GM12878 (cell line): Measurements from ENCODE around the gene DNAJB4. TPM values are rescaled to one million over a fixed set of nuclear protein-coding genes. Genes with fewer than 3 reads are reported as not detected.
A peak's percentile ranks its signal among the peaks of the same experiment; 100 is the strongest.

Experiments
- polyA plus RNA-seq, 11 experiments: library from polyadenylated mRNA; depleted of rRNA in 4 of 11; unstranded in 6 of 11; stranded (reverse) in 5 of 11; fragments of >200 nt; fragmentation: Nextera tagmentation in 4 of 11; fragmentation: Illumina TruSeq in 1 of 11; extraction: Ambion mirVana in 4 of 11; extraction: Trizol in 1 of 11; gene quantifications; 1 replicate in 1 of 11; 2 replicates in 10 of 11; pipeline versions ENCODE4 v1.2.1 to v1.2.3, GENCODE V29; 2011 to 2016; ENCODE audit warnings: inconsistent platforms in 2 of 11, missing spikeins in 2 of 11, low read depth in 1 of 11
- small RNA-seq: library from RNA; depleted of rRNA; stranded (forward); fragments of <200 nt; gene quantifications from one replicate; pipeline ENCODE3, GENCODE V24; 2014
- total RNA-seq, 4 experiments: library from RNA; depleted of rRNA in 3 of 4; stranded (reverse); fragments of >200 nt in 3 of 4; fragmentation: Illumina TruSeq in 1 of 4; extraction: Trizol in 1 of 4; gene quantifications; 2 replicates each; pipeline versions ENCODE4 v1.2.1 to v1.2.3, GENCODE V29; 2013 to 2021

Gene DNAJB4
- total and polyA plus RNA-seq, 10 of the 15 experiments (the other 5 are each of a cell fraction or from before 2014, with no cell fraction given): 3.8 to 10.5 (median 6.6) TPM

Small RNA genes within 50 kb of the gene (small RNA-seq; reads per million reads assigned to genes)
- 11.0 reads per million, percentile 95 among the genes with 10 or more reads in this experiment for gene AC103591.3

Other genes starting within 250 kb of the DNAJB4 start
- 39.2 and 48.0 TPM in 2 replicates for gene USP33, start 245.1 kb upstream of the DNAJB4 start, total RNA-seq (2014; rRNA removed)
- 49.9 TPM in 2 replicates for gene USP33, start 245.1 kb upstream of the DNAJB4 start, total RNA-seq (2014; rRNA removed; fragmentation: Illumina TruSeq; extraction: Trizol)
- 27.7 and 31.7 TPM in 2 replicates for gene USP33, start 245.1 kb upstream of the DNAJB4 start, total RNA-seq (2021)
- 43.1 and 73.3 TPM in 2 replicates for gene USP33, start 245.1 kb upstream of the DNAJB4 start, polyA plus RNA-seq (2011; rRNA removed)
- gene USP33, start 245.1 kb upstream of the DNAJB4 start, polyA plus RNA-seq (2014; fragmentation: Illumina TruSeq; extraction: Trizol): 32.8 and 35.7 TPM in 2 replicates
- gene USP33, start 245.1 kb upstream of the DNAJB4 start, polyA plus RNA-seq (2014; fragmentation: Nextera tagmentation; extraction: Ambion mirVana): 10 to 100 TPM; 13.1 to 15.4 TPM
- gene USP33, start 245.1 kb upstream of the DNAJB4 start, polyA plus RNA-seq (2014; rRNA removed): 24.0 and 28.1 TPM in 2 replicates
- gene USP33, start 245.1 kb upstream of the DNAJB4 start, polyA plus RNA-seq (2016; fragmentation: Nextera tagmentation; extraction: Ambion mirVana): 10 to 100 TPM; 28.7 to 32.8 TPM
- 4.9 and 5.4 TPM in 2 replicates for gene MIGA1, start 225.3 kb upstream of the DNAJB4 start, total RNA-seq (2014; rRNA removed)
- gene MIGA1, start 225.3 kb upstream of the DNAJB4 start, total RNA-seq (2014; rRNA removed; fragmentation: Illumina TruSeq; extraction: Trizol): 6.4 and 7.2 TPM in 2 replicates
- gene MIGA1, start 225.3 kb upstream of the DNAJB4 start, total RNA-seq (2021): 5.1 and 5.3 TPM in 2 replicates
- 4.2 and 6.8 TPM in 2 replicates for gene MIGA1, start 225.3 kb upstream of the DNAJB4 start, polyA plus RNA-seq (2011; rRNA removed)
- gene MIGA1, start 225.3 kb upstream of the DNAJB4 start, polyA plus RNA-seq (2014; fragmentation: Illumina TruSeq; extraction: Trizol): 4.3 and 5.8 TPM in 2 replicates
- 1 to 10 TPM; 1.3 to 1.7 TPM for gene MIGA1, start 225.3 kb upstream of the DNAJB4 start, polyA plus RNA-seq (2014; fragmentation: Nextera tagmentation; extraction: Ambion mirVana)
- 3.6 and 4.0 TPM in 2 replicates for gene MIGA1, start 225.3 kb upstream of the DNAJB4 start, polyA plus RNA-seq (2014; rRNA removed)
- gene MIGA1, start 225.3 kb upstream of the DNAJB4 start, polyA plus RNA-seq (2016; fragmentation: Nextera tagmentation; extraction: Ambion mirVana): 1 to 10 TPM; 4.2 to 5.0 TPM
- 7.3 and 11.1 TPM in 2 replicates for gene NEXN, start 116.3 kb upstream of the DNAJB4 start, total RNA-seq (2014; rRNA removed)
- 19.3 and 22.8 TPM in 2 replicates for gene NEXN, start 116.3 kb upstream of the DNAJB4 start, total RNA-seq (2014; rRNA removed; fragmentation: Illumina TruSeq; extraction: Trizol)
- gene NEXN, start 116.3 kb upstream of the DNAJB4 start, total RNA-seq (2021): 7.2 and 7.8 TPM in 2 replicates
- 2.5 and 4.0 TPM in 2 replicates for gene NEXN, start 116.3 kb upstream of the DNAJB4 start, polyA plus RNA-seq (2011; rRNA removed)
- gene NEXN, start 116.3 kb upstream of the DNAJB4 start, polyA plus RNA-seq (2014; fragmentation: Illumina TruSeq; extraction: Trizol): 46.6 and 65.6 TPM in 2 replicates
- 10 to 100 TPM; 35.9 to 39.9 TPM for gene NEXN, start 116.3 kb upstream of the DNAJB4 start, polyA plus RNA-seq (2014; fragmentation: Nextera tagmentation; extraction: Ambion mirVana)
- gene NEXN, start 116.3 kb upstream of the DNAJB4 start, polyA plus RNA-seq (2014; rRNA removed): 7.5 and 10.5 TPM in 2 replicates
- gene NEXN, start 116.3 kb upstream of the DNAJB4 start, polyA plus RNA-seq (2016; fragmentation: Nextera tagmentation; extraction: Ambion mirVana): 10 to 100 TPM; 13.8 to 17.1 TPM
- 186 and 207 TPM in 2 replicates for gene FUBP1, start 25.9 kb upstream of the DNAJB4 start, total RNA-seq (2014; rRNA removed)
- 244 and 247 TPM in 2 replicates for gene FUBP1, start 25.9 kb upstream of the DNAJB4 start, total RNA-seq (2014; rRNA removed; fragmentation: Illumina TruSeq; extraction: Trizol)
- 184 and 196 TPM in 2 replicates for gene FUBP1, start 25.9 kb upstream of the DNAJB4 start, total RNA-seq (2021)
- 343 and 471 TPM in 2 replicates for gene FUBP1, start 25.9 kb upstream of the DNAJB4 start, polyA plus RNA-seq (2011; rRNA removed)
- 209 and 221 TPM in 2 replicates for gene FUBP1, start 25.9 kb upstream of the DNAJB4 start, polyA plus RNA-seq (2014; fragmentation: Illumina TruSeq; extraction: Trizol)
- gene FUBP1, start 25.9 kb upstream of the DNAJB4 start, polyA plus RNA-seq (2014; fragmentation: Nextera tagmentation; extraction: Ambion mirVana): 100 to 1,000 TPM; 110 to 114 TPM
- 219 and 248 TPM in 2 replicates for gene FUBP1, start 25.9 kb upstream of the DNAJB4 start, polyA plus RNA-seq (2014; rRNA removed)
- 100 to 1,000 TPM; 136 to 142 TPM for gene FUBP1, start 25.9 kb upstream of the DNAJB4 start, polyA plus RNA-seq (2016; fragmentation: Nextera tagmentation; extraction: Ambion mirVana)
- 0.05 TPM in 1 of 2 replicates, not detected in the other for gene GIPC2, start 41.0 kb downstream of the DNAJB4 start, total RNA-seq (2014; rRNA removed)
- 0.09 TPM in 2 replicates for gene GIPC2, start 41.0 kb downstream of the DNAJB4 start, total RNA-seq (2014; rRNA removed; fragmentation: Illumina TruSeq; extraction: Trizol)
- gene GIPC2, start 41.0 kb downstream of the DNAJB4 start, total RNA-seq (2021): 0.08 and 0.11 TPM in 2 replicates
- 0.04 and 0.33 TPM in 2 replicates for gene GIPC2, start 41.0 kb downstream of the DNAJB4 start, polyA plus RNA-seq (2011; rRNA removed)
- 0.03 TPM in 1 of 2 replicates, not detected in the other for gene GIPC2, start 41.0 kb downstream of the DNAJB4 start, polyA plus RNA-seq (2014; fragmentation: Illumina TruSeq; extraction: Trizol)
- under 1 TPM; 0.04 to 0.10 TPM for gene GIPC2, start 41.0 kb downstream of the DNAJB4 start, polyA plus RNA-seq (2014; fragmentation: Nextera tagmentation; extraction: Ambion mirVana)
- 0.04 and 0.08 TPM in 2 replicates for gene GIPC2, start 41.0 kb downstream of the DNAJB4 start, polyA plus RNA-seq (2014; rRNA removed)
- under 1 TPM in 1 of 2 experiments, not detected in 1; 0.23 TPM for gene GIPC2, start 41.0 kb downstream of the DNAJB4 start, polyA plus RNA-seq (2016; fragmentation: Nextera tagmentation; extraction: Ambion mirVana)